Measurements from ENCODE around the gene CDYL.

Gene CDYL

DNA sequence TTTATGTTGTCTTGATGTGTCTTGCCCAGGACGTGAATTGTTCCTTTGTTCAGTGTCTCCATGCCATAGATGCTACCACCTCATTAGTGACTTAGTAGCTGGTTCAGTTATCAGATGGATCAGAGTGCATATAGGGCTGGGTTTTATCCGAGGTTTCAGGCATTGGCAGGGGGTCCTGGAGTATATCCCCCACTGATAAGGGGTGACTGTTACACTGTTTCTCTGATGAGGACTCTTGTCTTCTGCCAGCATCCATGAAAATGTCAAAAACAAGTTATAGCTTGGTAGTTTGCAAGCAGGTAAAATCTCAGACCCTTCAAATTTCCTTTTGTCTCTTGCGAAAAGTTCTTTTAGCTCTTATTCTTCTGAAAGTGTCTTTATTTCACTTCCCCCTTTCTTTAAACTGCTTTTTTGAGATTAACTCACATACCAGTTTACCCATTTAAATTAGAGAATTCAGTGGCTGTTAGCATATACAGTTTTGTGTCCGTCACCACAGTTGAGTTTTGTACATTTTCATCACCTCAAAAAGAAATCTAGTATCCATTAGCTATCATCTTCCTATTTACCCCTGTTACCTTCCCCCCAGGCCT lies 109.2 kb downstream of the CDYL start:
- DNase-seq, result peak; percentile 48

DNA sequence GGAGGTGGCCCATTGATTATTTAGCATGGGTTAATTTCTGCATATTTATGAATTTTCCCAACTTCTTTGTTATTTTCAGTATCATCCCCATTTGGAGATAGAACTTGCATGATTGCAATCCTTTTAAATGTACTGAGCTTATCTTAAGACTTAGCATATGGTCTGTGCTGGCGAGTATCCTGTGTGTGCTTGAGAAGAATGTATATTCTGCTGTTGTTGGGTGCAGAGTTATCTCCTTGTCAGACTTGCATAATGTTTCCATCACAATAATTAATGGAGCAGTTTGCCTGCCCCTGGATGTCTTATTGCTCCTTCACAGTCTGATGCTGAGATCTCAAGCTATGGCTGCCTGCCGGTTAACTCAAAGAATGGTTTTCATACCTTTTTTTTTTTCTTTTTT lies 112.6 kb downstream of the CDYL start:
- peak; percentile 27 for DNase-seq

DNA sequence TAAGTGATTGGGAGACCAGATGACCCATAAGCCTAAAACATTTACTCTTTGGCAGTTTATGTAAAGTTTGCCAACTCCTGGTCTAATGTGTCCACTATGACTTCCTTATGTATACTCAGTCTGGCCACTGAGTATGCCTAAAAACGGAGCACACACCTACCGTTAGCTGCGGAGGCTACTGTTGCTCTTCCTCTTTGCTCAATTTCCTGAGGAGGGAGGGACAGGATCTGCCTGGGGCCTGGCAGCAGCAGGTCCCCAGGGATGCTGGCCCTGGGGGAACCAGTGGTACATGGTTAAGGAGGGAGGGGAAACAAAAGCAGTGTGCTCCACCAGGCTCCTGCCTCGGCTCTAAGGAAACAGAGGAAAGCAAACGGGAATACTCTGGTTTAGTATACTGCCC lies 113.5 kb downstream of the CDYL start:
- no peak for DNase-seq

DNA sequence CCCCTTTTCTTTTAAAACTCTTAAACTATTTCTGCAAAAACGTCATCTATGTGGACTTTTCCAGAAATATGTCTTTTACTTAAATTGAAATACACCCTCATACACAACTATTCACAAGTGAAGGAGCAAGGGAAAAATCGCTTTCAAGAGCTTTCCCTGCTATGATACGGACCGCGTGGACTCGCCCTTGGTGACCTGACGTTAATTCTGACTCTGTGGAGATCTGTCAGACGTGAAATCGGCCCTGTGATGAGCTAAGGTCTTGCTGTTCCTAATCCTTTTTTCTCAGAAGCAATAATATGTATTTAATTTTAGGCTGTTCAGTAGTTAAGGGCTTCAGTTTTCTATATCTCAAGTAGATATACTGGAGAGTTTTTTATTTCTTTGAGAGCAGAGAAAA lies 114.0 kb downstream of the CDYL start:
- no peak for DNase-seq

DNA sequence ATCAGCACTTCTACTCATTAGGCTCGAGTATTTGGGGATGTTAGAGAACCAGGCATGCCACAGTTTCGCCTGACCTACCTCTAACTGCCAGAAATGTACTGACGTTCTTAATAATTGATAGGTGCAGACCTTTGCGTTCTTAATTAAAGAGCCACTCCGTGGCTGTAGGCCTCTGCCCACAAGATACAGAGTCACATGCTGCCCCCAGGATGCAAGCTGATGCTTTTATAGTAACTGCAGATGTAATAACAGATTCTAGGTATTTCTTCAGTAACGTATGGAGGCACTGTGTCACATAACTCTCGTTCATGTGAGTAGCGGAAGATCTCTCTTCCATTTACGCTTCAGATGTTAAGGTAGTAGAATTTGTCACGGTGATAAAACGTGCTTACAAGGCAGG lies 114.4 kb downstream of the CDYL start:
- DNase-seq, result no peak

DNA sequence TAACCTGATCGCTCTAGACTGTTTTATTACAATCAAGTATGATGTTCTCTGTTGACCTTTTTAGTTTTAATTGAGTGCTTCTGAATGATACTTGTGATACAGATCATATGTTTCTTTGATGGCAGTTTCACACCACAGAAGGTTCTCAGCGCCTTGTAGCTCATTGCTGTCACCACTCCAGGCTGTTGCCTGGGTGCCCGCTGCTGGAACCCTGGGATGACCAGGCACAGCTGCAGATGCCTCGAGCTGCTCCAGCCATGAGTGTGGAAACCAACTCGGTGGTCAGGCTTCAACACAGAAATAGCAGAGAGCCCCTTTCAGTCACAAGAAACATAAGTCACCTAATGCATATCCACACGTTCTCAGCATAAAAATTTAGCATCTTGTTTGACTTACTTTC lies 114.9 kb downstream of the CDYL start:
- no peak for DNase-seq

DNA sequence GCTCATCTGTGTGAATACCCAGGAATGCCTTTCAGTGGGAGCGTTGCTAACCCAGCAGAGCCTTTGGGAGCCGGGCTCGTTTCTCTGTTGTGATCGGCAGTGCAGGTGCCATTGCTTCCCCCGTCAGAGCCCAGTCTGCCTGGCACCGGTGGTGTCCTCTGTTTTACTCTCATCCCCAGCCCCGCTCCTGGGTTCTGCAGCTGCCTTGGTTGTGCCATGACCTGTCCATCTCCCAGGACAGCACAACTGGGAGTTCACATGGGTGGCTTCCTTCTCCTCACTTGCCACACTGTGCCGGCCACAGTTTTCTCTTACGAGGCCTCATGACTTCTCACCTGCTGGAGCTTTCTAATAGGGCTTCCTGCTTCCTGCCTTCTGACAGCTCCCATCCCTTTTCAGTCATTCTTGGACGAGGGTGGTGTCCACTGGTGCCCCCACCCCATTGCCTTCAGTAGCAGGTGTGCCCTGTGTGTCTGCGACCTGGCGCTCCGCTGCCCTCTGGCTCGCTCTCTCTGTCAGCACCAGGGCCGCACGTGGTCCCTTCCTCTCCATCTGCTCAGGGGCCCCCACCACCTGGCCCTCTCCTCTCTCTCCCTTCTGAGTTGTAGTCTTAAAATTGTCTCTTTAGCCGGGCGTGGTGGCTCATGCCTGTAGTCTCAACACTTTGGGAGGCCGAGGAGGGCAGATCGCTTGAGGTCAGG lies 116.7 kb downstream of the CDYL start:
- no peak for DNase-seq

DNA sequence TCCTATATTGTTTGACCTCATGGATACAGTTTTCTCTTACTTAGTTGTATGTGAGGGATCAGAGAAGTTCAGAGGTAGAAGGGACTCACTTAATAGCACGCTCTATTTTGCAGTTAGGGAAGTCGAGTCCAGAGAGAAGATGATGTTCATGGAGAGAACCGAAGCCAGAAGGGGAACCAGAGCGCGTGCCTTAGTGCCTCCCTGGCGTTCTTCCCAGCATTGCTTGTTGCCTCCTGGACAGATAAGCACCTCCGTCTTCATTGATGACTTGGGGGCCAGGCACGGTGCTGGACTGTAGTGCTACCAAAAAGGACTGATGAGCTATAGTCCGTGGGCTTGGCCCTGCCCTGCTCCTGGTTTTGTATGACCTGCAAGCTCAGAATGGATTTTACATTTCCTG lies 117.8 kb downstream of the CDYL start:
- DNase-seq, result no peak

DNA sequence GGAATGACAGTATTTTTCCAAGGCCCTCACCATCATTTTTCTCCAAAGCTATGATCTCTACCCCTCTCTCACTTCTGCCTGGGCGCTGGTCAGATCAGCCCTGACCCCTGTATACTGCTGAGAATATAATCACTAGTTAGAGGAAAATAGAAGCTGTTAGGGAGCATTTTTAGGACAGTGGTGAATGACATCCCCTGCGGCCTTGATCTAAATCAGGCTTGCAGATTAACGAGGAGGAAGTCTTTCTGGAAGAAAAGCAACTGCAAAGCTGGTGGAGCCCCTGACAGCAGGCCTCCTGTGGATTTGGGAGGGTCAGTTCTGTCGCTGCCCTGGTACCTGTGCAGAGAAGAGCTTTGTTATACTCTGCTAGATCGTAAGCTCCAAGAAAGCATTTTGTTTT lies 119.8 kb downstream of the CDYL start:
- DNase-seq, result no peak

DNA sequence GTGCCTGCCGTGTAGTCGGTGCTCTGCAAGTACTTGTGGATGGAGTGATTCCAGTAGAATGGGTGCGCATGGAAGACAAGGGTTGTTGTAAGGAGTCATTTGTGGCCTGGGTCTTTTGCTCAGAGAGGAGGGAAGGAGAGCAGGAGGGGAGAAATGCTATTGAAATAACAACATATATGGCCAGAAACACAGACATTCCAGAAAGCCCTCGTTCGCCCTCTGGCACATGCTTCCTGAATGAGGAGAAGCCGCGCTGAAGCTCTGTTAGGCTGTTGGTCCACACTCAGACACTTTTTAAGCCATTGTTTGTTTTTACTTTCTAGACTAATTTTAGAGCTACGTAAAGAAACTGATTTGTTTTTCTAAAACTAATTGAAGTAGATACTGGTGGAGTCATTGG lies 120.2 kb downstream of the CDYL start:
- no peak for DNase-seq

DNA sequence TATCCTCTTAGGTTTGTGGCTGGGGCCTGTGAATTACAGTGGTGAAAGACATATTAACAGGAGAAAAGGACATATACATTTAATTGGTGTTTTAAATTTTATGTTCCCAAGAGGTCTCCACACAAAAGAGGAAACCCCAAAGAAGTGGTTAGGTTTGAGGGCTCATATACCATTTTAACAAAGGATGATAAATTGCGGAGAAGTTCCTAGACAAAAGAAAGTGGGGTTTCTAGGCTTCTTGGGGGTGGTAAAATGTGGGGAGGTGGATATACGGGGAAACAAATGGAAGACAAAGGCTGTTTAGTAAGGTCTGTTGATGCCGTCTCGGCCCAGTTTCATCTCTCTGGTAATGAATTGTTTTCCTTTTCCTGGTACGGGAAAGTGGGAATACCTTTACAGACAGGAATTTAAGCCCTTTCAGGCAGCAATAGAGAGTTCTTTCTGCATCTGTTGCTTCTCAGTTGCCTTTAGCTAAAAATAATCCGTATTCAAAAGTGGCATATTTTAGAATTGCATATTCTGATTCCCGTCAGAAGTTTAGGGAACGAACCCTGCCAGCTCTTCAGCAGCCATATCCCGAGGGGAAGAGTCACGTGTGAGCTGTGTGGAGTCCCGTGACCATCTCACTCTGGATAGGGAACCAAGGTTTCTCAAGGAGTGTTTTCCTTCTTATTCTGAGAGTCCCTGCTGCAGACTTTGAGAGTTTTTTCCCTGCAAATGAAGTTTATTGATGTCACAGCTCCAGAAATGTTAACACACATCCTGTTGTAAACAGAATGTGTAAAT lies 123.2 kb downstream of the CDYL start:
- DNase-seq, result no peak

DNA sequence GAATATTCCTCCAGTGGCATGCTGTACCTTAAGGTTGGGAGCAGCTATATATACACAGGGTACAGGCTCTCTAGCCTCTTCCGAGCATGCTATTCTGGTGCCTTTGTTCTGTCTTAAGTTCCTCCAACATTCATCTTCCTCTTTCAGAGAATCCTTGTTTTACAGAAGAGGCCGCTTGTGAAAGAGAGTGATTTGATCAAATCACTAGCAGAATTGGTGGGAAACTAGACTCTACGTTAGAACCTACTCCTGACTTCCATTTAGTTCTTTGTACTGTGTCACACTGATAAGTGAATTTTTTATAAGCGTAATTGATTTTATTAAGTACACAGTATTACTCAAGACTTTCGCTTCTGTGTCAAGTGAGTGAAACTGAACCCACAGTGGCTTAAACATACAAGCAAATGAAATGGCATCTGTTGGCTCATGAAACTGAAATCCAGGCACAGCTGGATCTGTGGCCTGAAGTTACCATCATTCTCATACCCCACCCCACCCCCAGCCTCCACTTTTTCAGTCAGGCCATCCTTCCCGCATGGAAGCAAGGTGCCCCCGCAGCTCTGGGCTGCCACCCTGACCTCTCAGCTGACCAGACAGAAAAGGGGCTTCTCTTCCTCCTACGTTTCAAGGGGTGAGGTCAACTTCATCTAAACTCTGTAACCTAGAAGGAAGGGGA lies 125.3 kb downstream of the CDYL start:
- no peak for DNase-seq

DNA sequence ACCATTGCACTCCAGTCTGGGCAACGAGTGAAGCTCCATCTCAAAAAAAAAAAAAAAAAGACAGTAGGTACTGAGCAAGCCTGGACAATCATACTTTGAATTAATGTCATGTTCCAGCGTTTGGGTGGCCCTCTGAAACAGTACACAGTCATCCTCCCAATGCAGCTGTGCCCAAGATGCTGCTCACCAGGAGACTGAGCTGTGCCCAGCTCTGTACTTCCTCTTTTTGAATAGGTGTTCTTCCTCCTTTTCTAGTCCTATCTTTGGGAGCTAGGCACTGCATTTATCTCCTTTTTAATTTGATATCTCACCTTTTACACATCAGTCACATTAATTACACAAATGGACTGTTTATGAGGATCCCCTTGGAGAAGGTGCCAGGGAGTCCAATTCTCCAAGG lies 126.2 kb downstream of the CDYL start:
- DNase-seq, result peak; percentile 43

DNA sequence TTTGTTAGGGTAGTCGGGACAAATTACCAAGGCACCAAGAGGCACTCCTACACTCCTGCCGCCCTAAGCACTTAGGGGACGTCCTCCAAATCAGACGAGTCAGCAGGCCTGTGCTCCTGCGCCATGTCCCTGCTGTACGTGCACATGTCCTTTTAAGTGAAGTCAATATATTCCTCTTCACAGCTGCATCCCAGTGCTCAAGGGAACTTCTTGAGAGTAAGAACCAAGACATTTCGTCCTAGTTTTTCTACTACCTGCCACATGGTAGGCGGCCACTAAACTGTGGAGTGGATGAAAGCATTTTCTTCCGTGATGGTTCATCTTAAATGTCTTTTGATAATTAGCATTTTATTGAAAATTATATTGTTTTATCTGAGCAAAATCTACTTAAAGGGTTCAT lies 126.9 kb downstream of the CDYL start:
- no peak for DNase-seq

DNA sequence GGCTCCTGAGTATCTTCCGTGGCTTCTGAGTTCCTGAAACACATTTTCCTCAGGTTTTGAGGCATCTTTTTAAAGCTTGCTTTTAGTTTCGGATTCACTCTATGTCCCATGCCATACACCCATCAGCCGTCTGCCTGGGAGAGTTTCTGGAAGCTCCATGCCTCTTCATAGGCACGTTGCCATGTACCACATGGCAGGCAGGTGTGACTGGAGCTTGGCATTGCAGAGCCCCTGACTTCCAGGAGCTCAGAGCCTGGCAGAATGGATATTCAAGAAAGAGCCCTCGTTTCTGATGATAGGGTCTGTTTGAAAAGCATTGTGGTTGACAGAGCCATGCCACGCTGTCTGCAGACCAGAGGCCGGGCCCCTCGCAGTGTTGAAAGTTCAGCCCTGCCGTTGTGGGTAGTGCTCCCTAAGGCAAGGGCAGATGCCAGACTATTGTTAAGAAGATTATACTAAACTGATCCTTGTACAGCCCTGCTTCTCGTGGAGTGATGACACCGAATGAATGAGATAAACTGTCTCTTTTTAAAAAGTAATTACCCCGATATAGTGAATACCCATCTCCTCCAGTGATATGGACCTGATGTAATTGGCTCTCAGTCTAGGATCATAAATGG lies 127.7 kb downstream of the CDYL start:
- no peak for DNase-seq

DNA sequence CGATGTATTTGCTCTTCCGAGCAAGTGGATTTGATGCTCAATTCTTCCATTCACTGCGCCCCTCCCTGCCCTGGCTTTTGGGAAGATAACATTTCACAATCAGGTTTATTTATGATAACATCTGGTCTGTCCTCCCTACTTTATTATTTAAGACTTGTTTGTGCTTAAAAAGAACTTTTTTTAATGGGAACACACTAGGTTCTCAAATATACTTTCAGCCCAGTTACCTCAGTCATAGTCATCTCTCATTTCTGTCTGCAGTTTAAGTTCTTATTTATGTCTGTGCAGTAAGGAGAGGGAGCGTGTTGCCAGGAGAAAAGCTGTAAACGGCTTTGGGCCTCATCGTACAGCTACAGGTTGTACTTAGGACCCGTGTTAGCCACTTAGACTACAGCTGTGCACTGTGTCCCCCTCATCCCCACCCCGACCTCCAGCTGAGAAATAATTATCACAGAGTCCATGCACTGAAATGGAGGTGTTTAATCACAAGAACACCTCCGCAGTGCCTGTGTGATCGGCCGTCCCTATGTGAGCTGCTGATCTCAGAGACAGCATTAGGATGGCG lies 128.3 kb downstream of the CDYL start:
- no peak for DNase-seq

DNA sequence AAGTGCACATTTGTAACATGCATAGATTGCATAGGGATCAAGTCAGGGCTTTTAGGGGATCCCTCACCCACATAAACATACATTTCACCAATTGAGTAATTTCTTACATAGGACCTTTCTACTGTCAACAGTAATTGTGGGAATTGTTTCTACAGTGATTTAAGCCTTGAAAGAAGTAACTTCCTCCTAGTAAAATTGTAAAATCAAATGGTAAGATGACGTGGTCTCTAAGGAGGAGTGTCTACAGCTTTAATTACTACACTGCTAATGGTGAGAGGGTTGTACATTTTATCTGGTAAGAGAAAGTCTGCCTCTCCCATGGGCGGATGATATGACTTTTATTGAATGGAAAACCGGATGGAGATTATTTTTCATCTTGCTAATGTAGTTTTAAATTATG lies 129.6 kb downstream of the CDYL start:
- peak; percentile 25 for DNase-seq

DNA sequence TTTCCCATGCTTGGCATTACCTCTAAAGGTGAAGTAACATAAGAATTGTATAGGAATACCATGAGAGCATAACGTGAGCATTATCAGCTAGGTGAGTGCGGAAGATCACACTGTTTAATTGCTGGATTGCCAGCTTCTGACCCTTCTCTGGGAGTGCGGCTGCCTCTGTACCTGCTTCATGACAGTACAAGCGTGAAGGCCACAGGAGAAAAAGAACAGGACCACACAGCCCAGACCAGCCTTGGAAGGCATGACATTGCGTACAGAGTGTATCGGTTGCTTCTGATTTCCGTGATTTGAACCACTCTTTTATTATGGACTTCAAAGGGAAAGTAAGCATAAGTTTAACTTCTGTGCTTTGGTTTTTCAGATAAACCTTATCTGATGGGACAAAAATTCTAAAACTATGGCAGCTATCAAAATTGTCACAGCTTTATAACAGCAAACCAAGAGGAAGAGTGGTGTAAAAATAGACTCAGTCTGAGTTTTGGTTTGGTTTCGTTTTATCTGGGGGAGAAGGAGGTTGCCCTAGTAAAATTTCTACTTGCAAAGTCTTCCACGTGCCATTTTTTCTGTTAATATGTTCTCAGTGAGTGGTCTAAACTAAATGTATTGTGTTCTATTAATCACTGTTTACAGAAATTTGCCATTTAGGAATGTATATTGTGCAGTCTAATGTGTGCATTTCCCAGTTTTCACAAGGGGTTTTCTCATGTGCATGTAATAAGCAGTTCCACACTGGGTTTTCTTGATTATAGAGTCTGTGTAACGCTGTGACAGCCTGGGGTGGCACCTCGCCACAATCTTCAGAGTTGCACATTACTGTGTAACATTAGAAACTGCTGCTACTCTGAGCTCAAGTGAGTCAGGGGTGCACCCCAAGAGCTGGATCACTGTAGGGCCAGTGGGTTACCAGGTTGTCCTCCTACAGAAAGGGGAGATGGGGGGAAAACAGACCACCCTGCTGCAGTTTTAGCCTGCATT lies 130.4 kb downstream of the CDYL start:
- DNase-seq, result peak; percentile 39

DNA sequence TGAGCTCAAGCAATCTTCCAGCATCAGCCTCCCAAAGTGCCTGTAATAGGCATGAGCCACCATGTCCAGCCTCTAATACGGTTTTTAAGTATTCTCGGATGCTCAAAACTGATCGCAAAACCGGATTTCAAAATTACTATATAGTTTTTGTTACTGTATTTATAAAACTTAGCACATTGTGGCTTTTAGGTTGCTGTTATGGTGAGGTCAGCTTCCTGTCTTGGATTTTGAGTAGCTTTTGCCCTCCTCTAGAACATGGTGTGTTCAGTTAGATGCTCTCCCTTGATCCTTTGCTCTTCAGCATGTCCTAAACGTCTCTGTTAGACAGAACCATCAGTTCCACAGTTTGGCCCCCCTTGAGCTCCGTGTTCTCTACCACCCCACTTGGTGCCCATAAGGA lies 131.4 kb downstream of the CDYL start:
- no peak for DNase-seq

DNA sequence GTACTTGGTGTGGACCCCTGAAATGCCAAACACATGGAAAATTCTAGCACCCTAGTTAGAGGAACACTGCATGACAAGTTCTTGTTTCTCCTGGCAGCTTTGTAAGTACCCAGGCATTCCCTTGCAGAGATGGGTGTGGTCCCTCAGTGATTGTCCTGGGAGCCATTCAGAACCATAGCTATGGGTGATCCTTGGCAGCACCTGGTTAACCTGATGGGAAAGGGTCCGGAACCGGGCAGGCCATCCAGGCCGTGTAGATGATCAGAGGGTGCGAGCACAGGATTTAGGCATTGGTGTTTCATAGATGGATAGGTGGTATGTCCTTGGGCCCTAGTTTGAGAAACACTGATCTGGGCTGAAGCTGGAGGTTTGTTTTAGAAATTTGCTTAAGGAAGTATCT lies 131.9 kb downstream of the CDYL start:
- DNase-seq, result no peak

DNA sequence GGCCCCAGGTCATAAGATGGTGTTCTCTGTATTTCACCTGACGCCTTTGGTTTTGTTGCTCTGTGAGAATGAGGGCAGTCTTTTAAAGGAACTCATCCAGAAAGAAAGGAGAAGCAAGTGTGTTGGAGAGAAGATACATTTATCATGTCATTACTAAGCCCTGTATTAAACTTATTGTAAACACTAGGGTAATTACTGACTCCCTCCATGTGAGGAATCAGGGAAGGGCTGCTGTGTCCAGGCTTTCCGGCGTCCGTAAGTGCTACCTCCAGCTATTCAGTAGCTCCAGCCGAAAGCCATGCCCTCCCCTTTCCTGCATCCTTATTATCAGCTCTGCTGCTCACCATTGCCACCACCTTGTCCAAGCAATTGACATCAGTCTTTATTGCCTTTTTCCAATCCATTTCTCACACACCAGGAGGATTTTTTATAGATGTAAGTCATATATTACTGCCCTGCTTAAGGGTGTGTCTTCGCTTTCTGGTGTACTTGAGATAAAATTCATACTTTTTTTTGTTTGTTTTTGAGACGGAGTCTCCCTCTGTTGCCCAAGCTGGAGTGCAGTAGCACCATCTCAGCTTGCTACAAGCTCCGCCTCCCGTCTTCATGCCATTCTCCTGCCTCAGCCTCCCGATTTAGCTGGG lies 133.0 kb downstream of the CDYL start:
- peak; percentile 65 for DNase-seq

Data from hematopoietic multipotent progenitor cell treated with erythropoietin and hydrocortisone succinate and interleukin-3 and kit ligand, for 6 days (in vitro differentiated cells).